Type B pancreatic cell (in vitro differentiated cells): ENCODE measurements around the gene HLTF. TPM values are rescaled to one million over a fixed set of nuclear protein-coding genes. Genes with fewer than 3 reads are reported as not detected.

ENCODE experiments used
- DNase-seq: peaks from one replicate; pipeline ENCODE4 v3.0.0; 2021; ENCODE audit warnings: mixed read lengths; ENCODE audit not compliant: unreplicated experiment; ENCODE audit errors: extremely low spot score
- H3K27ac Mint-ChIP-seq: 2 replicates; pipeline ENCODE4 v1.8.0; 2021; ENCODE audit warnings: mild to moderate bottlenecking, mixed read lengths
- H3K27me3 Mint-ChIP-seq: 2 replicates; pipeline ENCODE4 v1.8.0; 2021; ENCODE audit warnings: mixed read lengths
- H3K36me3 Mint-ChIP-seq: 2 replicates; pipeline ENCODE4 v1.8.0; 2021; ENCODE audit warnings: mixed read lengths
- H3K4me1 Mint-ChIP-seq: one replicate; pipeline ENCODE4 v1.8.0; 2021; ENCODE audit warnings: mixed read lengths; ENCODE audit not compliant: unreplicated experiment
- H3K4me3 Mint-ChIP-seq: 2 replicates; pipeline ENCODE4 v1.8.0; 2021; ENCODE audit warnings: mild to moderate bottlenecking, mixed read lengths
- H3K9me3 Mint-ChIP-seq: 2 replicates; pipeline ENCODE4 v1.8.0; 2021; ENCODE audit warnings: mixed read lengths
- CTCF ChIP-seq: fragments of 200-600 bp; sonication (generic); conservative IDR thresholded peaks from 2 replicates; pipeline ENCODE4 v1.5.0; 2021; ENCODE audit warnings: antibody characterized with exemption, mild to moderate bottlenecking
- total RNA-seq: library from RNA; stranded (reverse); gene quantifications from 2 replicates; pipeline ENCODE4 v1.2.1, GENCODE V29; 2021; ENCODE audit warnings: low replicate concordance

The HLTF gene
- total RNA-seq, 1 donor from 2014 or later: 49.9 TPM

DNA sequence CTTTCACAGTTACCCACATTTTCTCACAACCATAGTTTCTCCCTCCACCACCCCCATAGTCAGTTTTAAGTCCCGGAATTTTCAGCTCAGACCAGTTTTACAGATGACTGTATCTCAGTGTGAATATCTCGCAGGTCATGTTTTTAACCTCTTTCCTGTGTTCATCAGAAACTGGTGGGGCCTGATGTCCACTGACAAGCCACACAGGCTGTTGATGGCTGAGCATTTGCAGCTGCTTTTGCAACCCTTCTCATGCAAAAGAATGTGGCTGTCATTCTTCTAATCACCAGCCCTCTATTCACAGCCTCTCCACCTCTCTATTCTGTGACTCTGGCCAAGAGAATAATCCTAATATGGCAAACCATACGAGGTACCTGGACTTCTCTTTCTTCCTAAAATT lies 86.5 kb downstream of the HLTF start:
- no peak for TF ChIP-seq CTCF
- Mint-ChIP-seq H3K36me3 (peaks cover 22% of the 10 kb centered on the region), H3K9me3 (no peaks in the 10 kb centered on the region), H3K4me3 (no peak overlapping the region), H3K4me1 (no peaks in the 10 kb centered on the region), H3K27ac (no peak overlapping the region), H3K27me3 (no peaks in the 10 kb centered on the region)
- DNase-seq: no peak

DNA sequence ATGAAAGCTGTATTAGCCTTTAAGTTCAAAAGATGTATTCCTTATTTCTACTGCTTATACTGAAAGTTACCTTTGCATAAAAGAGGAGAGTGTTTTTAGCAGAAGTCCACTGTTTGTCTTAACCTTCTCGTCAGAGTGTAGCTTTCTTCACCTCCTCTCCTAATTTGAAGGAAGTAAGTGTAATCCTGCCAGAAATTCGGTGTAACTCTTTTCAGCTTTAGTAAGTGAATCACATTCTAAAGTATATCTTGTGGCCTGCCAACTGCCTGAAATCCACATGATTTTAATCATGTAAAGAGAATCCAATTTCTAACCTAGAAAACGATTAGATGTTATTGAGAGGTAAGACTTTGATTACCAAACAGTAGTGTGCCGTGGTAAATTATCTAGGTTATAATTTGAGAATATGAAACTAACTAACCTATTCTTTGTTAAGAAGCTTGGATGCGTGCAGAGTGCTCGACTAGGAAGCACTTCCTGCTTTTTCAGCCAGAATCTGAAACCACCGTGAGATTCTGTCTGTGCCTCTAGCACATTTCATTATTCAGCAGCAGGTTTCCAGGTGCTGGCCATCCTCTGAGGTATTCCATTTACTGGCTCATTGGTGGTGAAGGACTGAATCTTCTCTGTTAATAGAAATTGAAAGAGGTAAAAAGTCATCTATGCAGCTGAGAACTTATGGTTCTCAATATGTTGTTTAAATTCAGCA lies 87.5 kb downstream of the HLTF start:
- H3K4me1 Mint-ChIP-seq: no peaks in the 10 kb centered on the region
- H3K27ac Mint-ChIP-seq: no peak overlapping the region
- peaks cover 22% of the 10 kb centered on the region for H3K36me3 Mint-ChIP-seq
- TF ChIP-seq CTCF: no peak
- H3K4me3 Mint-ChIP-seq: no peak overlapping the region
- no peaks in the 10 kb centered on the region for H3K9me3 Mint-ChIP-seq
- H3K27me3 Mint-ChIP-seq: no peaks in the 10 kb centered on the region
- DNase-seq: no peak

GRCh38 chr3:148998297-148998696 lies 88.0 kb downstream of the HLTF start:
- DNase-seq: no peak
- H3K27ac Mint-ChIP-seq: no peak overlapping the region
- H3K36me3 Mint-ChIP-seq: peaks cover 22% of the 10 kb centered on the region
- H3K4me3 Mint-ChIP-seq: no peak overlapping the region
- H3K27me3 Mint-ChIP-seq: no peaks in the 10 kb centered on the region
- no peaks in the 10 kb centered on the region for H3K9me3 Mint-ChIP-seq
- H3K4me1 Mint-ChIP-seq: no peaks in the 10 kb centered on the region
- TF ChIP-seq CTCF: no peak

DNA sequence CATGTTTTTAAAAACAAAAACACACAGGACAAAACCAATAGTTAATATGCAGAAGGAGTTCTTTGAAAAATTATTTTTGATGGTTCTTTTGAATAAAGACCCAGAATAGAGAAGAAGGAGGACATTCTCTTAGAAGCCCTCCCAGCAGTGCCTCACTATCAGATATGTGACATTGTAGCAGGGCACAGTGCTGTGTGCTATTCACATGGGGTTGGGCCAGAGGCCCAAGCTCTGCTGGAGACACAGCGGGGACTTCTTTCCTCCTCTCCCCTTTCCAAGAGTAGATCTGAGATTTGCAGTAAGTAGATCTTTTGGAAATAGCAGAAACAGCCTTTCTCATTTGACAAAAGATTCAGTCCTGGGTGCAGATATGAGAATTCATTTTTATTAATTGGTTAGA lies 88.7 kb downstream of the HLTF start:
- TF ChIP-seq CTCF: no peak
- DNase-seq: no peak
- Mint-ChIP-seq H3K36me3 (peaks cover 23% of the 10 kb centered on the region), H3K9me3 (no peaks in the 10 kb centered on the region), H3K27me3 (peaks cover 3% of the 10 kb centered on the region), H3K4me3 (no peak overlapping the region), H3K4me1 (peaks cover 1% of the 10 kb centered on the region), H3K27ac (no peak overlapping the region)

DNA sequence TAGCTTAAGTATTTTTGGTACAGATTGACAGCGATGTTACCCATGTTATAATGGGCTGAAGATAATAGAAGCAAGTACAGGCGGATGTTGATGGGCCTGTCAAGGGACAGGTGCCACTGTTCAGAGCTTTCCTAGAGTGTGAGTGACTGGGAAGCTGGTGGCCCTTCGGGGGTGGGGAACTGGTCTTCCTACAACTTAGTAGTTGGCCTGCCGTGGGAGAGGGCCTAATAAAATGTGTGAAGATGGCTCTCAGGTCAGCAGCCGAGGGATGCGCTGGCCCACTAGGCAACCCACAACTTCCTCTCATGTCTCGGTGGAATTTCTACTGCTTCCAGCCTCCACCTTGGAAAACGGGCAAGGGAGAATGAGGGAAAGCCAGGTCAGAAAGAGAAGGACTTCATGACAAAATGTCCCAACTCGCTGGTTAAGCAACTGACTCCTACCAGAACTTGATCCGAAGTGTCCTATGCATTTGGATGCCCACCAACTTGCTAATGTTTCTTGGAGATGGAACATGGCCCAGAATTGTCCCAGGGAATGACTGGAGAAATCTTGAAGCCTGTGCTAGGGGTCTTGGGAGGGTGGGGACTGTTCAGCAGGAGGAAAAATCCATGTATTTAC lies 93.6 kb downstream of the HLTF start:
- Mint-ChIP-seq H3K4me3 (peak overlapping the region; percentile 85), H3K36me3 (peaks cover 17% of the 10 kb centered on the region), H3K9me3 (no peaks in the 10 kb centered on the region), H3K27ac (peak overlapping the region; percentile 65), H3K27me3 (peaks cover 6% of the 10 kb centered on the region), H3K4me1 (peaks cover 11% of the 10 kb centered on the region)
- no peak for TF ChIP-seq CTCF
- DNase-seq: no peak
